GM10248 (cell line): ENCODE data around the gene FUT8.

Experiments
- CTCF ChIA-PET: fragments of 300-600 bp; sonication (Branson Sonifier 250); formaldehyde crosslinking; extraction: SDS; loops from one replicate; lab custom pipeline; 2021; ENCODE audit warnings: antibody characterized with exemption; lab: Yijun Ruan, JAX
- POLR2A ChIA-PET: fragments of 350-650 bp; sonication (Branson Sonifier 250); formaldehyde crosslinking; extraction: SDS; loops from one replicate; lab custom pipeline; 2020; ENCODE audit warnings: antibody characterized with exemption; lab: Yijun Ruan, JAX
- DNase-seq: peaks from one replicate; pipeline ENCODE4 v3.0.0; 2012; ENCODE audit errors: extremely low spot score
- TF ChIP-seq, protein P1 (sequence below): IDR thresholded peaks from 2 replicates; pipeline ENCODE4 v1.5.1; 2012; ENCODE audit warnings: mild to moderate bottlenecking, low read depth; ENCODE audit errors: extremely low read depth, missing control alignments, control extremely low read depth

Gene FUT8

DNA sequence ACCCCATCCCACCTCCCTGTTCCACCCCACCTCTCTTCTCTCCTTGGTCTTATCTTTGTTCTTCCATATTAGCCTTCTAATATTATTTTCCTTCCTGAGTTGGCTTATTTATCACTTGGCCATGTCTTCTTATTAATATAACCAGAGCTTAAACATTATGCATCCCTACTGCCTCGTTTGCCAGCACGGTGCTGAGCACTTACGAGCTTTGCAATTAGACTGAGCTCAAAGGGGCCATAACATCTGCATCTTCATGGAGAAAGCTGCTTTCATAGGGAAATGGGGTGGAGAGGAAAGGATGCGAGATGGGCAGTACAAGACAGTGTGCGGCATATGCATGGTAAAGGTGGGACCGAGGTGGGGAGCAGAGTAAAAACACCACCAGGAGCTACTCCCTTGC is 342.8 kb downstream of the FUT8 start:
- ChIA-PET POLR2A (interaction anchor here (0.8 kb wide), 1 partner anchor 189 kb away, joined by 3 read pairs; no protein-coding TSS in a partner anchor), CTCF (interaction anchor here (1.3 to 1.5 kb wide), 2 partner anchors 15 to 16 kb away, joined by 3 read pairs; no protein-coding TSS in a partner anchor)
- no peak for DNase-seq
- TF ChIP-seq, protein P1, sequence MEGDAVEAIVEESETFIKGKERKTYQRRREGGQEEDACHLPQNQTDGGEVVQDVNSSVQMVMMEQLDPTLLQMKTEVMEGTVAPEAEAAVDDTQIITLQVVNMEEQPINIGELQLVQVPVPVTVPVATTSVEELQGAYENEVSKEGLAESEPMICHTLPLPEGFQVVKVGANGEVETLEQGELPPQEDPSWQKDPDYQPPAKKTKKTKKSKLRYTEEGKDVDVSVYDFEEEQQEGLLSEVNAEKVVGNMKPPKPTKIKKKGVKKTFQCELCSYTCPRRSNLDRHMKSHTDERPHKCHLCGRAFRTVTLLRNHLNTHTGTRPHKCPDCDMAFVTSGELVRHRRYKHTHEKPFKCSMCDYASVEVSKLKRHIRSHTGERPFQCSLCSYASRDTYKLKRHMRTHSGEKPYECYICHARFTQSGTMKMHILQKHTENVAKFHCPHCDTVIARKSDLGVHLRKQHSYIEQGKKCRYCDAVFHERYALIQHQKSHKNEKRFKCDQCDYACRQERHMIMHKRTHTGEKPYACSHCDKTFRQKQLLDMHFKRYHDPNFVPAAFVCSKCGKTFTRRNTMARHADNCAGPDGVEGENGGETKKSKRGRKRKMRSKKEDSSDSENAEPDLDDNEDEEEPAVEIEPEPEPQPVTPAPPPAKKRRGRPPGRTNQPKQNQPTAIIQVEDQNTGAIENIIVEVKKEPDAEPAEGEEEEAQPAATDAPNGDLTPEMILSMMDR: no peak

DNA sequence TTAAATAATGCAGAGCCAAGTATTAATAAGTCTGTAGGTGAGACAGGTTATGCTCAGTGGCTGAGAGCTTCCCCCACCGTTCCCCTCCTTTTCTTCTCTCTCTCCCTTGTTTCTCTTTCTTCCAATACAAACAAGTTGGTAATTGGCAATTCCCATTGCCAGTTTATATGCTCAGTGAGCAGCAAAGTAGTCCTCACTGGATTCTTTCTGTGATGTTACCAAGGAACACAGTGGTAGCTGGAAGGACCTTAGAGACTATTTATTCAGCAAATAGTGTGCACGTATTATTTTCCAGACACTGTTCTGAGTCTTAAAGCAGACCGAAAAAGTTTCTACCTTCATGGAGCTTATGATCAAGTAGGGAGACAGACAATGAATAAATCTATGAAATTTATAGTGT is 344.4 kb downstream of the FUT8 start:
- POLR2A ChIA-PET: no interaction called here
- TF ChIP-seq, protein P1: no peak
- no peak for DNase-seq
- CTCF ChIA-PET: interaction anchor here (0.6 kb wide), 1 partner anchor 13 kb away, joined by 3 read pairs; no protein-coding TSS in a partner anchor

DNA sequence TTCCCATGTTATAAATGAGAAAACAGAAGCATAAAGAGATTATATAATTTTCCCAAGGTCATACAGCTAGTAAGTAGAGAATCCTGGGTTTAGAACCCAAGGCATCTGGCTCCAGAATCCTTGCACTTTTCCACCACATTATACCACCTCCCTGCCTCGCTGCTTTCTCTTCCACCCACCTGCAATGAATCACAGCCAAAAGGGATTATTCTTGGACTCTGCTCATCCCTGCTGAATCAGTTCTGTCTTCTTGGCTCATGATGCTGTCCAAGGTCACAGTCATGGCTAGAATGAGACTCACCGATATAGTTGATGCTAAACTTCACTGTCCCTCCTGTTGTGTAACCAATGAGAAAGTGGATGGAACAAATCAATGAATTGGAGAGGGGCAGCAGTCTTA is 356.6 kb downstream of the FUT8 start:
- POLR2A ChIA-PET: no interaction called here
- TF ChIP-seq, protein P1: no peak

DNA sequence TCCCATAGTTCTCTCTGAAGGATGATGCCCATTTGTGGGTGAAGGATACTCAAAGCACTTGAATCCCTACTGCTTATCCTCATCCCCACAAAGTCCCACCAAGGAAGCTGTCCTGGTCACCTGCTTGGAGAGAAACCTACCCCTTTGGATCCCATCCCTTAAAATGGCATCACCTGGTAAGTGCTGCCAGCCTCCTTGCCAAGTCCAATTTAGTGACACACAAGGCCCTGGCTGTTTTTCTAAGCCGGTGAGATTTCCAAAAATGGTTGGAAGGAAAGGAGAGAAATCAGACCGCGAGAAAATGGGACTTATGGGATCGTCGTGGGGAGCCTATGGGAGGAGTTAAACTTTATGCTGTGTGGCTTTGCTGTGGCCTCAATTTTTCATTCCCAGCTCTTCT is 358.2 kb downstream of the FUT8 start:
- no peak for DNase-seq
- POLR2A ChIA-PET: no interaction called here
- TF ChIP-seq, protein P1: no peak
- CTCF ChIA-PET: interaction anchor here (0.9 to 1.0 kb wide), 2 partner anchors 13 to 15 kb away, joined by 3 read pairs; no protein-coding TSS in a partner anchor

More for the DNA sequence above, 356.6 kb downstream of the FUT8 start:
- CTCF ChIA-PET: interaction anchor here (1.4 kb wide), 1 partner anchor 9 kb away, joined by 3 read pairs; no protein-coding TSS in a partner anchor
- no peak for DNase-seq

DNA sequence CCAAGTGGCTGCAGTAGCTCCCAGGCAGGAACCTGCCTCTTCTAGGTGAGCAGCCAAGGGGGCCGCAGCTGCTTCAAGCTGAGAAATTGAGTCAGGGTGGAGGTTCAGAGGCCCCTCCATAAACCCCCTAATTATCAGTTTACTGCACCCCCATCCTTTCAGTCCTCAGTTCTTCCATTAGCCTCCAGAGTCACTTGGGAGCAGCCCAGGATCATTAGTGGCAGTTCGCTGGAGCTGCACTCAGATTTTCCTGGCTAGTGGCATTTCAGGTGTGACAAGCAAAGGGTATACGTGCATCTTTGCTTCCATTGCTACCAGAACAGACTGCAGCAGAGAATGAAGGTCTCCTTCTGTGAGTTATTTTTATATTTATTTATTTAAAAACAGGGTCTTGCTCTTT is 358.7 kb downstream of the FUT8 start:
- no peak for DNase-seq
- POLR2A ChIA-PET: no interaction called here
- CTCF ChIA-PET: interaction anchor here (0.9 kb wide), 1 partner anchor 16 kb away, joined by 3 read pairs; no protein-coding TSS in a partner anchor
- TF ChIP-seq, protein P1: no peak

DNA sequence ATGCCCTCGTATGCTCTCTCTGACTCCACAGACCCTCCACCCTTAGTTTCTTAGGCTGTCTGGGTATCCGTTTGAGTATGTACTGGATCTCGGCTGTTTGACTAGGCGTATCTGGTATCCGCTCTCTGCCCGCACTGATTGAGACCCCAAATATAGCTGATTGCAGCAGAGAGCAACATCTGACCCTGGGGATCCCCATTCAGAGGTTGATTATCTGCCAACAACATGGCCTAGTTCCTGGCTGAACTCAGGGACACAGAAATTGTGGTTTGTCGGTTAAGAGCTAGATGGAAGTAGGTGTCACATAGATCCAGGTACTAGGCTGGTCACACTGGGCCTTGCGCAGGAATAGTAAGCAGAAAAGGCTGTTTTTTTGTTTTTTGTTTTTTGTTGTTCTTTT is 359.9 kb downstream of the FUT8 start:
- TF ChIP-seq, protein P1: no peak
- POLR2A ChIA-PET: no interaction called here
- DNase-seq: no peak
- CTCF ChIA-PET: interaction anchor here (1.7 kb wide), 1 partner anchor 11 kb away, joined by 7 read pairs; no protein-coding TSS in a partner anchor
